NCI-H748 treated with DMSO at 0.1 percent for 48 hours (cell line): ENCODE measurements around the gene SLC4A11.

Experiments
- DNase-seq: peaks from one replicate; lab custom pipeline; 2025; lab: John Stamatoyannopoulos, UW

SLC4A11 gene

DNA sequence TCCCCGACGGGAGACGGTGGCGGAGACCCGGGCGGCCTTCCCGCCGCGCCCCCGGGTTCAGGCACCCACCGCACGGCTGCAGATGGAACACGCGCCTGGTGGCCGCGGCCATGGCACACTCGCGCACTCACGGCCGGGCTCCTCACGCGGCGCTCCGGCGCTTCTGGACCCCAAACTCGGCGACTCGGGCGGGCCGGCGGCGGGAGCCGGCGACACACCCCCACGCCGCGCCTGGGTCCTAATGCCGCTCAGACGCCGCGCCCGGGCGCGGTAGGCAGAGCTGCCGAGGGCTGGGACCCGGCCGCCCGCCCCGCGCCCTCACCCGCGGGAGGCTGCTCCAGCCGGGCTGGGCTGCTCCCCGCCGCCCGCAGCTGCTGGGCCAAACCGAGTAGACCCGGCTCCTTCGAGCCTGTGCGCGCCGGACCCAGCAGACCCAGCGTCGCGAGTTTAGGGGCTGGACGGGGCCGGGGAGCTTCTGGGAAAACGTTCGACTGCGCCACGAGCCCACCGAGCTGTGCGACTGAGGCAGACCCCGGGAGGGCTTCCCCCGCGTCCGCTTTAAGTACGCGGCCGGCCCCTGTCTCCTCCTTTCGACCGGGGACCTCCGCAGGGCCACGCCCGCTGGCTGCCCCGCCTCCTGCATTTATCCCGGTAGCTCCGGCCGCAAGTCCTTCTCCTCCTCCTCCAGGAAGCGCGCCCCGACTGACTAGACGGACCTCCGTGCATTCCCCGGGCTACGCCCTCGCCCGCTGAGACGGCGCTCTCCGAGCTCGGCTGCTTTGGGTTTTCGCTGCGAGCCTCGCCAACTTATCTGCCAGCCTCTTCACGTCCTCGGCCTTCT lies at the start of gene SLC4A11:
SLC4A11 (minus strand) TSS at position 165 of the 841 bp plus-strand sequence; CDS start at position 112, 53 bp downstream.
- DNase-seq, result peak; percentile 69

DNA sequence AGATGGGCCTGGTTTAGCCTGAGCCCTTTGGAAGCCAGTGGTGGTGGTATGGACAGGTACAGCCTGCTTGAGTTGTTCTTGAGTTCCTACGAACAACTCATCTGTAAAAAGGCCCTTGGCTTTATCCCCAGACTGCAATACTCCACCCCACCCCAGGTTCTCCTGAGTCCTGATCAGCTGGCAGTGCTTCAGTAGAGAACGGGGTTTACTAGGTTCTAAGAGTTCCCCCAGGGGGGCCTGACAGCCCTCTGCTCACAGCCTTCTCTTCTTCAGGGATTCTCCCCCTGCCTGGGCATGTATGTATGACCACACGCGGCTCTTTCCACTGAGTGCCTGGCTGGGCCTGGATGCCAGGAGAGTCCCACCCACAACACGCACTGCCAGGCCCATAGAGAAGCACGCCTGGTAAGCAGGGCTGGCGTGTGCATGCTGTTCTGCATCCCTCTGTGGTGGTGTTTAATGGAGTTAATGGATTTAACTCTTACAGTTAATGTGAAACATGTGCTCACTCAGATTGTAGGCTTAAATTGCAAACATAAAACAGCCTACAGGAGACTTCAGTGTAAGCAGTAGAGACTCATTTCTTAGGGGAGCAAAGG lies 44.3 kb upstream of the SLC4A11 start:
- DNase-seq, result no peak

DNA sequence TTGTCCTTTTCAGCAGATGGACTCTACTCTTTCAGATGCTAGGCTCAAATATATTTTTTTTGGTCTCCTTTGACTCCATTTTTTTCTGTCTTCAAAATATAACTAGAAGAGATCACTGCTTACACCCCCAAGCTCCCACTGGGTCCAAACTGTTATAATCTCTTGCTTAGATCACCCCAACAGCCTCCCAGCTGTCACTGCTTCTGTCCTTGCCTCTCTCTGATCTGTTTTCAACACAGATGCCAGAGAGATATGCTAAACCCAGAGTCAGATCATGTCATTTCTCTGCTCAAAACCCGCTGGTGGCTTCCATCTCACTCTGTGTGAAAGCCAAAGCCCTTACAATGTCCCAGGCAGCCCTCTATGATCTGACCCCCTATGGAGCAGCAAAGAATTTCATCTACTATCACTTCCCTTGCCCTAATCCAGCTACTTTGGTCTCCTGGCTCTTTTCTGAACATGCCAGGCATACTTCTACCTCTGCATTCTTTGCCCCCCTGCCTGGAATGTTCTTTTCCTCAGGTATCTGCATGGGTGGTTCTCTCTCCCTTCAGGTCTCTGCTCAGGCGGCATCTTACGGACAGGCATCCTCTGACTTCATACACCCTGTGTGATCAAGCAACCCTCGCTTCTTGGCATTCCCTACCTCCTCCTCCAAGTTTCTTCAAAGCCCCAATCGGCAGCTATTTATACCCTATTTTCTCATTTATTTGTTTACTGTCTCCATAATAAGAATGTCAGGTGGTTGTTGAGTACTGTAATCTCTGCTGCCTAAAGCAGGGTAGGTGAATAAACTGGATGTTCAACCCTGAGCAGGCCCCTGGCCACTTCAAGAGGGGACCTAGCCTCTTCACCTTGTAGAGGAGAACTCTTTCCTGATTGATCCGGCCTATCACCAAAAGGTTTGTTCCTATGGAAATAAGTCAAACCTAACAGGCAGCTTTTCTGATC lies 43.6 kb upstream of the SLC4A11 start:
- DNase-seq, result no peak

DNA sequence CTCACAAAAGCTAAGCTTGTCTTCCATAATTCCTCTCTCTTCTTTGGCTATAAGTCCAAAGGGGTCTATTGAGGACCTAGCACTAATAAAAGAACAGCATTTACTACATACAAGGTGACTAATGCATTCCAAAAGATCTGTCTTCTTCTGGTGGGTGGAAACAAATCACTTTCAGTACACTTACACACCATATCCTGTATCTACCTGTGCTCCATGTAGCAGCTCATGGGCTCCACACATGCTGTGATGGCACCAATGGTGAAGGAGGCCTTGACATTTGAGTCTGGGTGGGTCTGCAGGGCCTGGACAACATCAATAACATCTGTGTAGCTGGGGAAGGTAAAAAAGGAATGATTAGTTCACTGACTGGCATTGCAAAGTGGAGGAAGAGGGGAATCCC lies 42.4 kb upstream of the SLC4A11 start:
- no peak for DNase-seq

DNA sequence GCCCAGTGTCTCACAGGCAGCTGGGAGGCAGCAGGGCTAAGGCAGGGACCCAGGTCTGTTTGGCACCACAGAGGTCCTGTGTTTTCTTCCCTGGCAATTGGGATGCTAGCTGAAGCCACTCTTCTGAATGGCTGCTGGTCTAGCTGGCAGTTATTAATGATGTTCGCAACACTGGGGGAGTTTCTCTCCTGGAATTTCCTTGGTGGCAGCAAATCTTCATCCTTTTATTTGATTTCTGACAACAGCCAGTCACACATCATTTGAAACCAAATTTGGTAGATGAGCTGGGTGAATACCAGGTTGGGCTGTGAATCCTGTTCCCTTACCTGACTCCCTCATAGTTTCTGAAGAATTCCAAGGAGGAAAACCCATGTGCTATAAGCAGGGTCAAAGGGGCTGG lies 40.8 kb upstream of the SLC4A11 start:
- DNase-seq, result no peak

DNA sequence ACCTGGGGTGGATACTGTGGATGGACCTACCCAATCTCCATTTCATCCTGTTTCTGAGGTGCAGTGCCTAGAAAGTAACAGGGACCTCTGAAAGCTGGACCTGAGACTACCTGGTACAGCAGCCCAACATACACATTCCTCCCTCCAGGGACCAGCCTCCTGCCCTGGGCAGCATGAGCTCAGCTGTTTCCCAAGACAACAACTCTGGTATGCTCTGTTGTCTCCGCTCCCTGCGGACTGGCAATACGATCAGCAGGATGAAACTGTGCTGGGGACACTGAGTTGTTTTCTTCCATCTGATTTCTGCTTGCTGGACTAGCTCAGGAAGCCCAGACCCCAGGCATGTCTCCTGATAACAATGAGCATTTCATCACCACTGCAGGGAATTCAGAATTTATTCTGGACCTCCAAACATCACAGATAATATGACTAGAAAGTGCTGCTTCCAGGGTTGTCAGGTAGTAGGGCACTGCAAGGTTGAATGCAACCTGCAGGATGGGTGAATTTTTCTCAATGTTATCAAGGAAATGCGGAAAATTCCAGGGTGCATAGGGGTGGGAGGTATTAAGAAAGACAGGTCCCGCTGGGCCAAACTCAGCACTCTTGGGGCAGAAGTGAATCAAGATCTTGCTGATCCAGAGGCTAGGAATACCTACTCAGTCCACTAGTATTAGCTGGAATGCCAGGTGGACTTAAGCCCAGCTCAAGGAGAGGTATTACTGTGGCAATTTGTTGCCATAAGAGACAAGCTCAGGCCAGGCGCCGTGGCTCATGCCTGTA lies 38.9 kb upstream of the SLC4A11 start:
- no peak for DNase-seq

DNA sequence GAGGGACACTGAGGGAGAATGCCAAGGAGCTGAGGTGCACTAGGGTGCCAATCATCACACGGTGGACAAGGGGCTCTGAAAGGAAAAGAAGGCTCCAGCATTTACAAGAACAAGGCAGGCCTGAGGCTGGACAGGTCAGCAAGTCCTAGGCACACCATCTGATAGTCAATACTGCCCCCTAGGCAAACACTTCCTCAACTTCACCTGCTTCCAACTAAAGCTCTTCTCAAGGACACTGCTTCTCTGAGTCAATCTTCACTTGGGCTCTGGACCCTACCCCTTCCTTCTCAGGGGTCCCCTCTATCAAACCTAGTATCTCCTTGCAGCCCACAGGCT lies 37.7 kb upstream of the SLC4A11 start:
- DNase-seq, result peak; percentile 51

DNA sequence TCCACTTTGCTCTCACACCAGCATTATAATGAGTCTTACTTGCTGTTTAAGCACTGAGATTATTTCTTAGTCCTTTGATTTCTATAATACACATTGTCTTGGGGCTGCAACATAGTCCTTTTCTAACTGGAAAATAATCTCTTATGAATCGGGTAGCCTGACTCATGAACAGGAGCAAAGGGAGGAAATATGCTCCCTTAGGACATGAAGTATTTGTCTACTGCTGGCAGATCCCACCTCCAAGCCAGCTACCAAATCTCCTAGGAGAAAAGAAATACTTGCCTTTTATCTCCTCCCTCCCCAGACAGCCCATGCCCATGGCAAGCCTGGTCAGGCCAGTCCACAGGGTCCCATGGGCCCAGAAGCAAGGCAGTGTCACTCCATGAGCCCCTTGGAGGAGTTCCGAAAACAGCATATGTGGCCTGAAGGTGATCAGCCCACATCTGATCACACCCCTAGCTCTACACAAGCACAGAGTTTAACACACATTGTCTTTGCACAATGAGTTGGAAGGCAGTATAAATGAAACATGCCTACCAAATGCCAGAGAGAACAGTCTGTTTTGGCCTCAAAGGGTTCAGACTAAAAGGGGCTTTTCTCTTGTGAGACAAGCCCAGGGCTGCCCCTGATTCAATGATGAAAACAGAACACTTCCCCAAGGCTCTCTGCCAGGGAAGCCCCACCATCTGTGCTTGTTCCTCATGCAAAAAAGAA lies 37.1 kb upstream of the SLC4A11 start:
- DNase-seq, result no peak

DNA sequence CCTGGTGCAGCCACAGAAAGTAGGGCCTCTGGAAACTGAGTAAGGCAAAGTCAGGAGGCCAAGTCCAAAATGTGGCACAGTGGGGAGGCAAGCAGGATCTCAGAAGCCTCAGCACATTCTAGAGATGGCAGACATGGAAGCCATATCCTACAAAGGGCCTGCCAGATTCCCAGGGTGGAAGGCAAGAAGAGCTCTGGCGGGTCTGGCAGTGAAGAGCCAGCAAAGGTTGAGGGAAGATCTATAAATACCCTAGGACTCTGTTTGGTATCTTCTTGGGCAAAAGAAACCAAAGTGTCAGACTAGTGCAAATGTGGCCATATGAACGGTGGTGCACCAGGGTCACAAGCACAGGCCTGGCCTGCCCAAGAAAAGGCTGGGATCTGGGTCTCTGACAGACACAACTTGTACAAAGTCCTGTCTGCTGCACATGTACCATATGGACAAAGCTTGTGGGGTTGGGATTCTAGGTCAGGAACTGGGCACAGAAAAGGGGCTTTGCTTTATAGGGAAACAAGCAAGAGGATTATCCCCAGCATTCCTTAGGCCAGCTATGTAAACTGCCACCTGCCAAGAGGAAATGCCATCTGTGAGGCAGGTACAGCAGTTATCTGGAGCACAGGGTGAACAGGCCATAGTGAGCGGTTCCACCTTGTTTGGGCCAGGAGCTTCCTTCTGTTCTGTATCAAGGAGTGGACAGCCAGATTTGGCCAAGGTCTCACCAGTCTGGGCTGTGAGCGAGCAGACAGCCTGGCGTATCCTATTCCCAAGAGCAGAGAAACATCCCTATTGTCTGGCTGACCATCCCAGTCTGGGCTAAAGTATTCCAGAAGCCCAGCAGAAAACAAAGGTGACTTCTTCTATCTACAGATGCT lies 36.3 kb upstream of the SLC4A11 start:
- no peak for DNase-seq

DNA sequence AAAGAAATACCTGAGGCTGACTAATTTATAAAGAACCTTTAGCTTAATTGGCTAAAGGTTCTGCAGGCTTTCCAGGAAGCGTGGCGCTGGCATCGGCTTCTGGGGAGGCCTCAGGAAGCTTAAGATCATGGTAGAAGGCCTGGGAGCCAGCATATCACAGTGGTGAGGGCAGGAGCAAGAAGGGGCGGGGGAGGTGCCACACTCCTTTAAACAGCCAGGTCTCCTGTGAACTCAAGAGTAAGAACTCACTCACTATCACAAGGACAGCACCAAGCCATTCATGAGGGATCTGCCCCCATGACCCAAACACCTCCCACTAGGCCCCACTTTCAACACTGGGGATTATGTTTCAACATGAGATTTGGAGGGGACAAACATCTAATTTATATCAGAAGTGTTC lies 34.4 kb upstream of the SLC4A11 start:
- no peak for DNase-seq

DNA sequence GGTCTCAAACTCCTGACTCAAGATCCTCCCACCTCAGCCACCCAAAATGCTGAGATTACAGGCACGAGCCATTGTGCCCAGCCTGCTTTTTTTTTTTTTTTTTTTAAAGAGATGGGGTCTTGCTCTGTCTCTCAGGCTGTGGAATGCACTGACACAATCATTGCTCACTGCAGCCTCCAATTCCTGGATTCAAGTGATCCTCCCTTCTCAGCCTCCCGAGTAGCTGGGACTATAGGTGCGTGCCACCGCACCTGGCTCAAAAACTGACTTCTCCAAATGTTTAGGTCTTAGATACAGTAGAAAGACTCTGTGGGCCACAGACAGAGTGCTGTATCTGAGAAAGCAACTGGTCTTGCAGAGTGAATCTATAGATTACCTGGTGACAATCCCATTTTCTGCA lies 31.1 kb upstream of the SLC4A11 start:
- DNase-seq, result no peak

DNA sequence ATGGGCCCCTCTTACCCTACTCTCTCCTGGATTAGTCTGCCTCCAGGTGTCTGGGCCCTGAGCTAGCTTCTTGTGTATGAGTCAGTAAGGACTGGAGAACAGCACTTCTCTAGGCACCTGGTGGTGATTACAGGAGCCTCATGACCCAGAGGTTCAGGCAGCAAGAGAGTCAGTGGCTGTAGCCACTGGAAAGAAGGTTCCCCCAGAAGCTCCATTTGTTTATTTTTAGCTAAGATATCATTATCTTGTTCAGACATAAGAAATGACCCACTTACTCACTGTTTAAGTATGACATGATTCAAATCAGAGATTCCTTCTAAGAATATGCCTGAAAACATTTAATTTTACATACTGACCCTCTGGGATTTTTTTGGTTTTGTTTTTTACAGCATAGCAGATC lies 23.6 kb upstream of the SLC4A11 start:
- no peak for DNase-seq

DNA sequence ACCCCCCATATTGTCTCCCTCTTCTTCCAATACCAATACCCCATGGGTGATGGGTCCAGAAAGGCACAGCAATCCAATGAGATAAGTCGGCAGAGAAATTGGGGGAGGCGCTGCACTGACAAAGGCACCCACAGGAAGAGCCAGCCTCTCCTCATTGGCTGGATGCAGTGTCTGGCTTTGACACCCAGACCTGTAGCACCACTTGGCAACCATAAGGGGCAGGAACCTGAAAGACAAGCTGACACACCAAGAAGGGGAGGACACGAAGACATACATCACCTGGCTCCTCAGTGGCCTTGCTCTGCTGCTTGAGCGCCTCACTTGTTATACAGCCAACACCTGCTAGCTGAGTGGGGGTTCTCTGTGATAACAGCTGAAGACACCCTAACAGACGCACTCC lies 19.4 kb upstream of the SLC4A11 start:
- no peak for DNase-seq

DNA sequence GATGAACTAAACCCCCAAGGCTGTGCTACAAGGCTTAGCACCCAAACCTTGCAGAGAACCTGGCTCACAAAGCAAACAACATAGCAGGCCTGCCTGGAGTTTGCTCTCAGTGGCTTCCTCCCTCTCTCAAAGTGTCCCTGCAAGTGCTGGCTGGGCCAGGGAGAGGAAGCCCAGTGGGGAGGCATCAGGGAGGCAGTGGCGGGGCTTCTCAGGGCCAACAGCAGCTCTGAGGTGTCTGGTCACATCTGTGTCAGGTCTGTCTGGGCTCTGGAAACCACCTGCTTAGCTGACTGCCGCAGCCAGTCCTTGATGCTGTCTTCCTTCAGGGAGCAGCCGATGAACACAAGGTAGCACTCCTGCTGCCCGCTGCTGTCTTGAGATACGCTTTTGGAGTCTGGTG lies 16.7 kb upstream of the SLC4A11 start:
- DNase-seq, result no peak

DNA sequence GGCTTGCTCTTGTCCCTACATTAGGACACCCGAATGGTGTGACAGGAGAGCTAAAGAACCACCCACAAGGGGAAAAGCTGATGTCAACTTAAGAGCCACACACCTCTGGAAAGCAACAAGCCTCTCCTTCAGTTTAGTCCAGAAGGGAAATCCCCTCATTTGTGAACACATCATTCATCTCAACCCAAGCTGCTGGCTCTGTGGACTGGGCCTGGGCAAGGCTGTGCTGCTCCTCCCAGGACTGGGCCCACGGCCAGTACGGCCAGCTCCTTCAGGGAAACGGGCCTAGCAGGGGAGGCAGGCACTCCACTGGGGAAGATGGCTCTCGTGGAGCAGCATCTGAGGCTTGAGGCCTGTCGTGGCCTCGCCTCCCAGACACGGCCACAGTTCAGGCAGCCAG lies 12.8 kb upstream of the SLC4A11 start:
- no peak for DNase-seq

DNA sequence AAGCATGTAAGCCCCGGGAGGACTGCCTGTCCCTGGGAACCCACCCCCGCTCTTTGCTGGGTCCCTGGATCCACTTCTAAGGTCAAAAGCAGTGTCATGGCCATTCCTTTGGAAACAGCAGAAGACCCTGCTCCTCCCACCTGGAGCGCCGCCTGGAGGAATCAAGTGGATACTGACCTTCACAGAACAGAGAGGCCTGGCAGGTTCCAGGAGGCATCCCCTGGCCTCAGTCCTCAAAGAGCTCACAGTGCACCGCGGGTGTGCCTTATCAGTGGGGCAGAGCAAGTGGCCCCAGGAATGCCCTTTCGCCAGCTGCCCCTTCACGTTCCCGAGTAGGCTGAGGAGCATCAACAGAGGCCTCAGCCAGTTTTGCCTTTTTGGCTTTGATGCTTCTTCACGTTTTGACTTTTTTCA lies 11.1 kb upstream of the SLC4A11 start:
- no peak for DNase-seq

DNA sequence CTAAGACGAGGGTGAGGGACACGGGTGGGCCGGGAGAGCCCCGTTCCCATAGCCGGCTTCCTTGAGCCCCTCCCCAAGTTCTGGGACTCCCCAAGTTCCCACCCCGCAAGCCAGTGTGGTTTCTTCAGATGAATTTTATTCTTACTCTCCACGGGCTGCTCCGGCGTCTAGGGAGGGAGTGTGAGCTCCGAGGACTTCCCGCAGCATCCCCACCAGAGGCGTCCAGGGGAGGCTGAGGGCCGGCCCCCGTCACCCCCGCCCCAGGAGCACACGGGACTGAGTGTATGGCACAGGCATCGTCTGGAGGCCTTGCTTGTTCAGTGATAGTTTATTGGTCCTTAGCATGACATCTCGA lies 10.0 kb upstream of the SLC4A11 start:
- no peak for DNase-seq

DNA sequence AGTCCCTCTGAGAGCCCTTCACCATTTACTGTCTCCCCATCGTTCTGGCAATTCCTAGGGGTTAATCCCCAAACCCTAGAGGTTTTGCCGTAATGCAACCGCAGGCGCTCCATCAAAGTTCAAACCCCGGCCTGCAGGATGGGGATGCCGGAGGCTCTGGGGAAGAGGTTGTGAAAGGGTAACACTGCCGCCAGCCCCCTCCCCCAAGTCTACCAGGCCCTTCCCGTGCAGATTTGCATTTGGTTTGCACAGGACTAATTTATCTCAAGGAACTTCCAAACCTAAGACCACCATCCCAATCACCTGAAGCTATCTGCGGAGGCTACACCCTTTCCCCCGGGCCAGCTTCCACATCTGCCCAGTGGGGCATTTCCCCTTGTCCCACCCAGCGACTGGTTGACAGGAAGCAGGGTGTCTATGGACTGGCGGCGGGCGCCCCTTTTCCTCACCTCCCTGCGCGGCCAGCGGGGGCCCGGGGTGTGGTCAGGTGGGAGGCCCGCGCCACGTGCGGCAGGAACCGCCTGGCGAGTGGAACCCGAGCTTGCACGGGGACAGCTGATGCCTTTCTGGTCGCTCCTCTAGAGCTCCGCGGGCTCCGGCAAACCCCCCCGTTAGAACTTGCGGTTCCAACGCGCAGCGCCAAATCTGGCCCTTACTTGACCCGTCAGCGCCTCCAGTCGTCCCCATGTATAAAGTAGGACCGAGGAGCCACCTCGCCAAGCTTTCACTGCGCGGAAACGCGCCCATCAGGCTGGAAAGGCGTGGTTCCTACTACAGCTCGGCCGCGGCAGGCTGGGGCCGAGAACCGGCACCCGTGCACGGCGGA lies 9.4 kb upstream of the SLC4A11 start:
- DNase-seq, result peak; percentile 28

DNA sequence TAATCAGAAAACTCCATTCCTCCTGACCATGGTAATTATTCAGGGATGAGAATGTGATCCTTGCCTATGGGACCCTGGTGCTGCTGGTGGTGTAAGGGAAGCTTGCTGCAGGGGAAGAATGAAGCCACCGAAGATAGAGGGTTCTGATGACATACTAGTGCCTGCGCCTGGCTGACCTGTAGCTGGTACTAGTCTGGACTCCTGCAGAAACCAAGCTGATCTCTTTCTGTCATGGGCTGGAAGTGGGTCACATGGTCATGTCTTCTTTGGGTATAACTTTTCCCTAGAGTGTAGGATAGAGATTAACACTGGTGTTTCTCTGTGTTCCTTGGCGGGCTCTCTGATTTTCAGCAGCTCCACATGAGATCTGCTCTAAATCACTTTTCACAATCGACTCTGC lies 8.6 kb upstream of the SLC4A11 start:
- no peak for DNase-seq

DNA sequence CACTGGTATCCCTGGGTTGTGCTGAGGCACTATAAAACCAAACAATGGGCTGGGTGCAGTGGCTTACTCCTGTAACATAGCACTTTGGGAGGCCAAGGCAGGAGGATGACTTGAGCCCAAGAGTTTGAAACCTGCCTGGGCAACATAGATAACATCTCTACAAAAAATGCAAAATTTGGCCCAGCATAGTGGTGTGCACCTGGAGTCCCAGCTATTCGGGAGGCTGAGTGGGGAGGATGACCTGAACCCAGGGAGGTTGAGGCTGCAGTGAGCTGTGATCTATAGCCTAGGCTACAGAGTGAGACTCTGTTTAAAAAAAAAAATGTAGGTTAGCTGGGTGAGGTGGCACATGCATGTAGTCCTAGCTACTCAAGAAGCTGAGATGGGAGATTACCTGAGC lies 7.7 kb upstream of the SLC4A11 start:
- no peak for DNase-seq
